ENCODE results near the gene DAB2IP. TPM values are rescaled to one million over a fixed set of nuclear protein-coding genes. Genes with fewer than 3 reads are reported as not detected.

The DAB2IP gene
- total RNA-seq, 1 experiment from 2014 or later: 52.6 TPM

- TF ChIP-seq TEAD4 (CRISPR knock-in tag; IDR thresholded peaks at IDR 0.05) (no peak), ATF1 (CRISPR knock-in tag; IDR thresholded peaks at IDR 0.05) (no peak), NFE2L1 (CRISPR knock-in tag; IDR thresholded peaks at IDR 0.05) (no peak), NR3C1 (CRISPR knock-in tag; conservative IDR thresholded peaks at IDR 0.05; ENCODE audit: low read depth) (no peak), ZNF416 (CRISPR knock-in tag; IDR thresholded peaks at IDR 0.05) (no peak), NR1H2 (CRISPR knock-in tag; IDR thresholded peaks at IDR 0.05) (no peak), ZNF423 (CRISPR knock-in tag; IDR thresholded peaks at IDR 0.05) (no peak), FOXP4 (CRISPR knock-in tag; IDR thresholded peaks at IDR 0.05) (no peak), MXD4 (CRISPR knock-in tag; IDR thresholded peaks at IDR 0.05; ENCODE audit: borderline replicate concordance) (no peak), MLX (CRISPR knock-in tag; IDR thresholded peaks at IDR 0.05) (no peak), TEAD1 (CRISPR knock-in tag; IDR thresholded peaks at IDR 0.05) (no peak), ZNF512 (CRISPR knock-in tag; IDR thresholded peaks at IDR 0.05; ENCODE audit: borderline replicate concordance) (no peak), ATF2 (CRISPR knock-in tag; IDR thresholded peaks at IDR 0.05; ENCODE audit: borderline replicate concordance, low read depth) (no peak), SP1 (CRISPR knock-in tag; conservative IDR thresholded peaks at IDR 0.05) (no peak), CBFB (CRISPR knock-in tag; IDR thresholded peaks at IDR 0.05; ENCODE audit: low read depth) (no peak), FOXJ3 (CRISPR knock-in tag; IDR thresholded peaks at IDR 0.05; ENCODE audit: borderline replicate concordance) (no peak), HMGA2 (CRISPR knock-in tag; IDR thresholded peaks at IDR 0.05) (no peak), ZNF263 (CRISPR knock-in tag; IDR thresholded peaks at IDR 0.05; ENCODE audit: low read depth) (no peak), RORB (CRISPR knock-in tag; IDR thresholded peaks at IDR 0.05) (no peak)
- no peak for DNase-seq (ENCODE audit: low spot score)
- no peak overlapping the region for H3K27ac Mint-ChIP-seq
- ChIA-PET CTCF (interaction anchor here (0.9 to 1.2 kb wide), 2 partner anchors 76 to 116 kb away, joined by 3 read pairs; no protein-coding TSS in a partner anchor), POLR2A (no interaction called here)
- no peak for ATAC-seq
- H3K36me3 Mint-ChIP-seq: no peaks in the 10 kb centered on the region
- peaks cover 20% of the 10 kb centered on the region for H3K4me1 Mint-ChIP-seq
- no peak overlapping the region for H3K4me3 Mint-ChIP-seq
- H3K9me3 Mint-ChIP-seq: no peaks in the 10 kb centered on the region
- no peaks in the 10 kb centered on the region; the same call in 1 of the 2 replicates for H3K27me3 Mint-ChIP-seq (ENCODE audit: low read depth)
Measured at GRCh38 chr9:121811140-121811539, 159.7 kb downstream of the DAB2IP start.

- CTCF ChIA-PET: interaction anchor here (0.9 to 1.2 kb wide), 2 partner anchors 77 to 117 kb away, joined by 3 read pairs; no protein-coding TSS in a partner anchor
- H3K4me1 Mint-ChIP-seq: peaks cover 26% of the 10 kb centered on the region
Measured at GRCh38 chr9:121811751-121812150, 160.3 kb downstream of the DAB2IP start.

More at GRCh38 chr9:121811751-121812150, 160.3 kb downstream of the DAB2IP start:
- POLR2A ChIA-PET: interaction anchor here (0.6 kb wide), 1 partner anchor 287 kb away, joined by 4 read pairs; no protein-coding TSS in a partner anchor
- Mint-ChIP-seq H3K4me3 (no peak overlapping the region), H3K27ac (no peak overlapping the region), H3K36me3 (no peaks in the 10 kb centered on the region), H3K27me3 (ENCODE audit: low read depth) (no peaks in the 10 kb centered on the region; the same call in 1 of the 2 replicates), H3K9me3 (no peaks in the 10 kb centered on the region)
- no peak for DNase-seq (ENCODE audit: low spot score)
- ATAC-seq: no peak
- TF ChIP-seq EMX1 (CRISPR knock-in tag; IDR thresholded peaks at IDR 0.05) (no peak), ESRRA (CRISPR knock-in tag; IDR thresholded peaks at IDR 0.05; ENCODE audit: borderline replicate concordance) (no peak), ZNF512 (CRISPR knock-in tag; IDR thresholded peaks at IDR 0.05; ENCODE audit: borderline replicate concordance) (no peak), ZNF263 (CRISPR knock-in tag; IDR thresholded peaks at IDR 0.05; ENCODE audit: low read depth) (no peak)
